GM18861 (cell line): Measurements from ENCODE around the gene ARHGAP26.

Experiments used
- ATAC-seq: cut with Tn5 transposase; IDR thresholded peaks from one replicate; pipeline ENCODE4 v1.9.1; 2021; ENCODE audit not compliant: unreplicated experiment

The ARHGAP26 gene

DNA sequence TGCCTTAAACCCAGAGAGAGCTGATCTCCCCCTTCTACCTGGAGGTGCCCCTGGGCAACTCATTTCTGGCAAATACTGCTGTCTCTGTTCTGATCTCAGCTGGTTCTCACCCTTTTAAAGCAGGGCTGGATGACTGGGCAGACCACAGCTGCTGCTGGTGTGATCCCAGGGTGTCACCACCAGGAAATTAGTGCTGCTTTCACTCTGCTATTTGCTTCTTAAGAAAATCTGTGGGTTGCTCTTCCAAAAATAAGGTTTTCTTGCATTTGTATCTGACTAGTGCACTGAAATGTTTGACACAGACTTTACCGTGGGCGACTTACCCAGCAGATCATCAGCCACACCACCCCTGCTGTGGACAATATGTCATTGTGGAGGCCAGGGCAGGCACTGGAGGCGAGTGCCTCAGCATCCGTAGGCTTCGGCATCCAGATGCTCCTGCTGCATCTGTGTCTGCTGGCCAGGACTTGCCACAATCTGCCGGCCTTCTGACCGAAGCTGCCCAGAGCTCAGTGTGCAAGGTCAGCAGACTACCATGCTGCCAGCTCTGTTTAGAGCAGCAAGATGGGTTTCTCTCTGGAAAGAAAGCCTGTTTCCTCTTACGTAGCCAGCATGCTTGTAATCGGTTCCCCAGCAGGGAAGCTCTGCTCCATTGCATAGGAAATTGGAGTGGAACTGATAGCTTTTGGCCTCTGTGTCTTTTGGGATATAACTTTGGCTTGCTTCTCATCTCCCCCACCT is 13.6 kb downstream of the ARHGAP26 start:
- peak; percentile 93 for ATAC-seq

DNA sequence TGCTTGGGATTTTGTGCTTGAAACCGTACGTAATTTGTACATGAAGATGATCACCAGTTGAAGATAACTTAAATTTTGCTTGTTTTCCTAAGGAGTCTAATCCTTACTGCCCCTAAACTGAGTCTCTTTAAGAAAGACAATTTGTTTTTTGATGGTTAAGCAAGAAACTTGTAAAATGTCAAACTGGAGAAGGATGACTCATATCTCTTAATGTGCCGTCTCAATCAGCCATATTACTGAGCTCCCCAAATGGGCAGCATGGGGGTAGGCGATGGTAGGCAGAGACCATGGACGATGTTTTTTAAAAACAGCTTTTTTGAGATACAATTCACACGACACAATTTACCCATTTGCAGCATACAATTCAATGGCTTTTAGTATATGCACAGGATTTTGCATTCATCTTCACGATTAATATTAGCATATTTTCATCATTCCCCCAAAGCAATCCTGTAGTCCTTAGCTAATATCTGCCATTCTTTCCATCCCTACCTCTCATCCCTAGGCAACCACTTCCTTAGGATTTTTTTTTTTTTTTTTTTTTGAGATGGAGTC is 14.3 kb downstream of the ARHGAP26 start:
- ATAC-seq: no peak

DNA sequence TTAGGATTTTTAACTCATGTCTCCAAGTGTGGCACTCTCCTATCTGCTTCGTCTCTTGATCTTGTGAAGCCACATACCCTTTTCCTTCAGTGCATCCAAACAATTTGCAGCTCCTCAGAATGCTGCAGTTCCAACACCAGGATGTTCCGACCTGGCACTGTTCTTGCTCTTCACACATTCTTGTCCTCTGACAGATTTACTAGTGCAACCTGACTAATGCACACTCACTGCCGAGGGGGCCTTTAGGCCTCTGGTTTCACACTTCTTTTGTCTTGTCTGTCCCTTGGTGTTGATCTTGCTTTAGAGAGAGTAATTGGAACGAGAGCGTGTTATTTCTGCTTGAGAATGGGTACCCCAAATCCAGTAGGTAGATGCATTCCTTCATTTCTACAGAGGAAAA is 15.0 kb downstream of the ARHGAP26 start:
- ATAC-seq: no peak

DNA sequence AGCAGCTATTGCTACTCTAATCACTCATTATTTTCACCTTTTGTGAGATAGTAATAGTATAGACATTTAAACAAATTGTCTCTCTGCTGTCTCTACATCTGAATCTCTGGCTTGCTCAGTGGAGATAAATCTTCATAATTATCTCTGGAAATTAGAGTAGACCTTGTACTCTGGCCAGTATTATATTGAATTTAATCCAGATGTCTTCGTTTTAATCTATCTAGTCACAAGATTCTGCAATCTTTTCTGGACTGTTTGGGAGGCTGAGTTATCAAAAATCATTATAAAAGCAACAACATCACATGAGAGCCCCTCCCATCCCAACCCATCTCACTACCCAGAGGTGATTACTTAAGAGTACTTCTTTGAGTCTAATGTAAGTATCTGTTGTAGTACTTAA is 19.0 kb downstream of the ARHGAP26 start:
- no peak for ATAC-seq

DNA sequence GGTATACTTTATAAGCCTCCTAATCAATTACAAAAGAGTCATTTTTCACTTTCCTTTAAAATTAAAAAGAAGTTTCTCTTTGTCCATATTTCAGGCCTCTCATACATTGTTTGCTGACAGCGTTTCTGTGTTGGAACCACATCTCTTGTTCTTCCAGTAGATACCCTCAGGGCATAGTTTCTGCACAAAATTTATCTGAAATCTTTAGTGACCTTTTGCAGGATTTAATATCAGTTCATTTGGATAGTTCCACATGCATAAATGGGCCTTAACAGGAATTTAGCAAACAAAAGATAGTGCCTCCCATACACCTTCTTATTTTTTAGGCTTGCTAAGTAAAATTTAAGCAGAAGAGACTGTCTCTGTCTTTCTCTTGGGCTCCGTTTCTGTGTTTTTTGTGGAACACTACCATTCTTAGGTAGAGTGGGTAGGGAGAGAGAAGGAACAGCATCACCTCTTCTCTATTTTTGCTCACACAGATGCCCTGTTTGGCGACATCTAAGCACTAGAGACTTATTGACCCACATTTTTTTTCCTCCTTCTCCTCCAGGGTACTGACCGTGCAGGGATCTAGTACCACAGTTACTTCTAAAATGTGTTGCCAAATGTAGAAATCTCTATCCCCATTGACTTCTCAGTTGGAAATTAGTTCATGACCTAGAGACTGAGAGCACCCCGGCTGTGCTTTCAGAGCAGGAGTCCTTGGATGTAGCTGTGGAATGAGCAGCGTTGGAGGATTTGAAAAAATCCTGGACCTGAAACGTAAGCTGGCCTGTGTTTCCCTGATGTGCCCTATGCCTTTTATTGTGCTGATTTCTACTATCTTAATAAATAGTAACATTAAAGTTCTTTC is 22.1 kb downstream of the ARHGAP26 start:
- ATAC-seq: no peak

DNA sequence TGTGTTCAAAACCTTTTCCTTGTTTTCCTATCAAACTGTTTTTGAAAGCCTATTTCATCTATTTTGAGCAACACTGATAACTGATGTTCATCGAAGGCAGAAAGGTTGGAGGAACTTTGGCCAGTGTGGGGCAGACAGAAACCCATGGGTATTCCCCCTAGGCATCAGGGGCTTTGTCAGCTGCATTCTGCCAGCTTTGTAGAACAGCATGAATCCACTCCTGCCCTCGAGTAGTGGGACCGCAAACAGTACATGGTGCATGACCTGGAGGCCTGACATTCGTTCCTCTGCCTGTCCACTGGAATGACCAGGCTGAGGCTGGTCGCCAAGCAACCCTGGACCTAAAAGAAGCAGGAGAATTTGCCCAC is 22.7 kb downstream of the ARHGAP26 start:
- no peak for ATAC-seq

DNA sequence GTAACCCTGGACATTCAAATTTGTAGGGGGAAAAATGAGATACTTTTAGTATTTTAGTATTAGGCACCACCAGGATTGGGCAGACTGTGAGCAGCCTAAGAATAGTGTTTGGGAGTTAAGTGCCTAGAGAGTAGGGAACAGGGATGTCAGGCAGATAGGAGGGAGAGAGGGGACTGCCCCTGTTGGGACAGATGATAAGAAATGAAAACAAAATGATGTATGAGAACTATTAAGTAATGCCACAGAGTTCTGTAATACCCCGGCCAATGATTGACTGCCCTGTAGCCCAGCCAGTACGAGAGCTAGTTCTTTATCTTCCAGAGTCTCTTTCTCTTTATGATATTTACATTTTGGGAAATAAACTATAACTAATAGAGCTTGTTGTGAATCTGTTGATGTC is 24.4 kb downstream of the ARHGAP26 start:
- ATAC-seq: no peak

DNA sequence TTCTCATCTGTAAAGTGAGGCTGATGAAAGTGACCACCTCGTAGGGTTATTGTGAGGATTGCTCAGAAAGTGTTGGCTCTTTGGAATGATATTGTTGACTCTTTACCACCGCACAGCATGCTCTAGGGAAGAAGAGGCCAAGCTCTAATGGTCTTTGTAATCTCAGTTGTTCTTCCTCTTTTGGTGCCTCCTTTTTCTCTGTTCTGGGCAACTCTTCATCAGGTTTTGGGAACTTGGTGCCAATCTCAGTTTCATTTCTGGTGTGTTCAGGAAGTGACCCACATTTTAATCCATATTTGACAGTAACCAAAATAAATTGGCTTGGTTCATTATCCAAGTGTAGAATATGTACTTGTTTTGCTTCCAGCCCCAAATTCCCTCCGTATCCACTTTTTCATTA is 25.1 kb downstream of the ARHGAP26 start:
- ATAC-seq: peak; percentile 38

DNA sequence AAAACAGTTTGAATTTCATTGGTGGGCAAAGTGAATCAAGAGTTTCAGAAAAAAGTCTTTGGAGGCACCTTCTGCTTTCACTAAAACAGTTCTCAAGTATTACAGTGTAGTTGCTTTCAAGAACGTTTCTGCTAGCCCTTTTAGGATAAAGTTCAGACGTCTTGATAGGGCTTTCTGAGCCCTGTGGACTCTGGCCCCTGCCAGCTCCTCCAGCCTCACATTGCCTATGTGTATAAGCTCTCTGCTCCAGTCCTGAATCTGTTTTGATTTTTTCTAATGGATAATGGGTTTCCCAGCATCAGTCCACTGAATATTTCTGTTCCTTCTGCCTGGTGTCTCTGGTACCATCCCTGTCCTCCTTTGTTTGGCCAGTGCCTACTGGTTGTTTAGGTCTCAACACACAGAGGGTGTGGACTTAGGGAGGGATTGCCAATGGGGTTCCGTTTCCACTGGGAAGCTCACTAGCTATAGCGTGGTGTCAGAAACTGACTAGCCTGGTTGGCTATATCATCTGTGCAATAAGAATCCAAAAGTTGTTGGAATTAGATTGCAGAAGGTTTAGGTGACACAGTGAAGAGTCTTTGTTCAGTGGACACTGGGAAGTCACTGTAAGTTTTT is 26.4 kb downstream of the ARHGAP26 start:
- ATAC-seq: no peak

DNA sequence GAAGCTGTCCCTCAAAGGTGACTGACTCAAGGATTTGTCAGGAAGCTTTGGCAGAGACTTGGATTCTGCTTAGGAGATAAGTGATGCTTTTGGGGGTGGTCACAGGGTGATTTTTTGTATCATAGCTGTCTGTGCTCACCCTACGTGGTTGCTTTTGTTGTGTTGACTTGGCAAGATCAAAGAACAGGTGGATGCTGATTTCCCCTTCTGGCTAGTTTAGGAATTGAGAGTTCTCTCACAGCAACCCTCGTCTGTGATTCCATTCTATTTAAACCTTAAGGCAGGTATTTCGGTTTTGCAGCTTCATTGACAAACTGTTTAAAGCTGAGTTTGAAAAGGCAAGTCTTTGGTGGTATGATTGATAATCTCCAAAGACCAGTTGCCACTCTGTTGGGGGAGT is 27.2 kb downstream of the ARHGAP26 start:
- ATAC-seq: no peak

DNA sequence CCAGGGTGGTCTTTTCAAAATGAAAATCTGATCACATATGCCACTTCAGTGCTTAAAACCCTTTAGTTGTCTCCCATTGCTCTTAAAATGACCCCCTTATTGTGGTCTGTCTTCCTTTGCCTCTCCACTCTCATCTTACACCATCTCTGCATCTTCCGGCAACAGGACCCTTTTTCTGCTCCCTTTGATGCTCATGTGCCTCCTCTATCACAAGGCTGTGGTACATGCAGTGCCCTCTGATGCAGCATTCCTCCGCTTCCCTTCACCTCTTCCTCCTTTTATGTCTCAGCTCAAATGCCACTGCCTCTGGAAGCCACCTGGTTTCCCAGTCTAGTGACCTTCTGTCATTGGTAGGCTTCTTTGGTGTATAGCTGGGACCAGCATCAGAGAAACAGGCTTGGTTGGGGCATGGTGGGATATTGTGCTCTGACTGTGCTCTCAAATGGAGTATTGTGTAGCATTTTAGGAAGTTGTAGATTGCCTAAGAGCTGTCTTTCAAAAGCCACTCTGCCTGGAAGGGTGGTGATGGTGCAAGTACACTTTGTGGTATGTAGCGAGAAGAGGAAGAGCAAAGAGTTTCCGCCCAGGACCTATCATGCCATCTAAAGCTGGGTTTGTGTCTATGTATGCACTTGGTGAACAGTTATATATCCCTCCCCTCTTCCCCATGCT is 28.1 kb downstream of the ARHGAP26 start:
- no peak for ATAC-seq

DNA sequence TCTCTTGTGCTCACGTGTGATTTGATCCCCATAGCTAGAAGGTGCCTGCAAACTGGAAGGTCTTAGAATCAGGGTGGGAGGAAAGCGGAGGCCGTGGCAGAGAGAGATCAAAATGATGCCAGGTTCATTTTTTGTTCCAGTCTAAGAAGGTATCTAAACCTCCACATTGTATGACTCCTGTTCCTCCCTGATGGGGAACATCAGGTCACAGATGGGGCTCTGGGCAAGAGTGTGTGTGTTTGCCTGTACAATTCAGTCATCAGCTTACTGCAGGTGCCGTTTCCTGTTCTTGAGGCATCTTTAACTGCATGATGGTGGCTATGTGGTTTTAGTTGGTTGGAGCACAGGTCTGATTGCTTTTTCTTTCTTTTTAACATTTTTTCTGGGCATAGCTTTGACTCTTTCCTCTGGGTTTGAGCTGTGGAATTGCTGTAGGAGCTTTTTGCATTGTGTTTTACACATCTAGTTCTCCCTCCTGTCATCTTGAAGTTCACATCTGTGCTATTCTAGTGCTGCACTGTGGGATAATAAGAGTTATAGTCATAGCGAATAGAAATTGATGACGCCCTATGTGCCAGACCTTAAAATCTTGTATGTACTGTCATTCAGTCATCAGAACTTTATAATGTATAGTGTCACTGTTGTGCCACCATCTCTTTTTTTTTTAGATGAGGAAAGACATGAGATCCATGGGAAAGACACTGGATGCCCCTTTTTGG is 30.8 kb downstream of the ARHGAP26 start:
- ATAC-seq: peak; percentile 85

DNA sequence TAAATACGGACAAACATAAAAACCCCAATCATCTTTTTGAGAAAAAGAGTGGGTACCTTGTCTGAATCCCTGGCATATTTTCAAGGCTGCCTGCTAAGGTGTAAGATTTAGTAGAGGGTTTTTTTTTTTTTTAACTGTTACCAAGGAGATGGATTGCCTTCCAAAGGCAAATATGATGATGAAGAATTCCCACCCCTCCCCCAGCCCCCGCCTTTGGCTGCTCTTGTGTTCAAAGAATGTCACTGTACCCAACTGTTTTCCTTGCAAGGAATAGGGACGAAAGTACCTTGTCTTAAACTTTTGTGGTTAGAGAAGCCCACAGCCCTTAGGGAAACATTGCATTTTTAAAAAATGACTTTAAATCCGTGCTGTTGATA is 31.3 kb downstream of the ARHGAP26 start:
- no peak for ATAC-seq

DNA sequence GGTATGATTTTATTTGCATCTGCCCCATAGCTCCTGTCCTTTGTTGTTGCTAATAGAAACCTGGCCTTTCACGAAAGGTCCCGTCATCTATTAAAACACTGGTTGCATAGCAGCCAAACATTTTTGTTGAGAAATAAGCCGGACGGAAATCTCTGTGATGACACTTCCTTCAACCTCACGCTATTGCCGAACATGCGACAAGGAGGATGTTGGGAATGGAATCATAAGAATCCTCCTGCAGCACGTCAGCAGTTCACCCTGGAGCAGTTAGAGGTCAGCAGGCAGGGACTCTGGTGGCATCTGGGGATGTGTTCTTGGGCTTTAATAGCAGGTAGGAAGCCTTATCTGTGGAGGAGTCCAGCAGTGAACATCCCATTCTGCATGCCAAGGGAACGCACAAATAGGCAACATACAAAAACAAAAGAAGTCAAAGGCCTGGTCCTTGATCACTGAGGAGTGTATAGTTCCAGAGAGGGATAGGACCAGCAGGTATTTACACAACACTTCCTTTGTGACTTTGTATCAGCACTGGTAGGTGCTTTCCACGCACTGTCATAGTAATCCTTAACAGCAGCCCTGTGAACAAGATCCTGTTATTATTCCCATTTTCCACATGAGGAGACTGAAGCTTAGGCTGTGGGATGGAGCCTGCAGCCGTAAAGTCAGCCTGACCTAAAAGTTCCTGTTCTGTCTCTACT is 33.4 kb downstream of the ARHGAP26 start:
- ATAC-seq: no peak

DNA sequence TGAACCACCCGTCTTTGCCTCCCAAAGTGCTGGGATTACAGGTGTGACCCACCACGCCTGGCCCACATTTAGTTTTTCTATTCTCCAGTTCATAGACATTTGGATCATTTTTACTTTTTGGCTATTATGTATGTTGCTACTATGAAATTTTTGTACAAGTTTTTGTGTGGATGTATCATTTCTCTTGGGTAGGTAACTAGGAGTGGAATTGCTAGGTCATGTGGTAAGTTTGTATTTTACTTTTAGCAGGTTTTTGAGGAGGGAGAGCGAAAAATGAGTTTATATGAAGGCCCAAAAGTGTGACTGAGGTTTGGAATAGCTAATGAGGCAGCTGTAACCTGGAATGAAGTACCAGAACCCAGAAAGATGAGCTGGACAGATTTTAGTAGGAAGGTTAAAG is 35.2 kb downstream of the ARHGAP26 start:
- ATAC-seq: no peak

DNA sequence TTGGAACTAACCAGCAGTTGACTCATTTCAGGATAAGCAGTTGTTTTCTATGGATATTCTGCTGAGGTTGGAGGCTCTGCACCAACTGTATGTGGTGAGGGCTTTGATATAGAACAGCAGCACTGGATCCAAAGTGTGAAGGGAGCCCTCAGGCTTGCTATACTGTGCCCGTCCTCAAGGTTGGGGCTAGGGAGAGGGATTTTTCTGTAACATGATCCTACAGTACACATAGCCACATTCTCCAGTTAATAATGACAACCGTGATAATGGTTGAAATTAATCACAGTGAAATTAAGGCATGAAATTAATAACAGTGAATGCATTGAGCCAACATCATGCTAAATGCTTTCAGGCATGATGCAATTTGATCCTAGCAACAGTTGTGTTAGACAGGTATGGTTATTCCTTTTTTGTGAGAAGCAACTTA is 36.7 kb downstream of the ARHGAP26 start:
- no peak for ATAC-seq

DNA sequence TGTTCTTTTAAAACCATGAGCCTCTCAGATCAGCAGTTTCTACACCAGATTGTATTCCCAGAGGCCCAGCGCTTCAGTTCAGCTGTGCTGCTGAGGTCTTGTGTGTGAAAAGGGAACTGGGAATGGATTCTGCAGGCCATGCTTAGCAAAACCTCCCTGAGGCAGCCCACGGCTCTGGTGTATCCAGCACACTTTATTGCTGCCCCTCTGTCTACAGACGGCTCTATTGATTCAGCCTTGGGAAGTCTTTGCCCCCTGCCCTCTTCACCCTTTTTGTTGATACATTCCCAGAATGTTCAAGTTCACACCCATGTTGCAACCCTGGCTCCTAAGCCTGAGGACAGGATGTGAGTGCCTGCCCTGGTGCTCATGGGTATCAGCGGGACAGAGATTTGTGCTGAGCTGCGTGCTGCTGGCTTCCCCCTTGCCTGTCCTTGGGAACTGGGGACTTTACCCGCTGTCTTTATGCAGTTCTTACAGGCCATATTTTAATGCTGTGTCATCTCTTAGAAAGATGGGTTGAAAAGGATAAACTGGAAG is 37.3 kb downstream of the ARHGAP26 start:
- peak; percentile 50 for ATAC-seq

DNA sequence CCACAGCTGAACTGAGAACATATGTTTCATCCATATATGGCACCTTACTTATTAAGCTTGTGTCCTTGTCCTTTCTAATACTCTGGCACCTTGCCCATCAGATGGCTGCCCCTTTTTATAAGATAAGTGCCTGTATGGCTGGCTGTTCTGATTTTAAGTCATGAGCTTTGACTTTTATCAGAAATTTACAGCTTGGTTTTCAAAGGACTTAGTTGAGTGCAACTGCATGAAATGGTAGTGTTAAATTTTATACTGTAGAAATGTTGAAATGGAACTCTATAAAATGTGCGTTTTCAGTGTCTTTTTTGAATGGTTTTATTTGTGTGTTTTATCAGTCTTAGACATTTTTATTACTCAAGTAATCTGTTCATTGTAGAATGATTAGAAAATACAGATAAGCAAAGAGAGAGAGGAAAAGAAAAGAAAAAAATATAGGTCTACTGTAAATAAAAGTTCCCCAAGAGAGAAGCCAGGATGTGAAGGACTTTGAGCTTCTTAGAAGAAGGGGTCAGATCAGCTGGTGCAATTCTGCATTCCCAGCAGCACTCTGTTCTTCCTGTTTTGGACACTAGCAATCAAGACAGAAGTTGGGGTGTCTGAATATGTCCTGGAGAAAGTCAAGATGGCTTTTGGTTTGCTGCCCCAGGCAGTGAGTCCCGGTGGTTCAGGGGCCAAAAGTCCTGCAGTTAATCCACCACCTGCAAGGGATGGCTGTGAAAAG is 38.9 kb downstream of the ARHGAP26 start:
- no peak for ATAC-seq

DNA sequence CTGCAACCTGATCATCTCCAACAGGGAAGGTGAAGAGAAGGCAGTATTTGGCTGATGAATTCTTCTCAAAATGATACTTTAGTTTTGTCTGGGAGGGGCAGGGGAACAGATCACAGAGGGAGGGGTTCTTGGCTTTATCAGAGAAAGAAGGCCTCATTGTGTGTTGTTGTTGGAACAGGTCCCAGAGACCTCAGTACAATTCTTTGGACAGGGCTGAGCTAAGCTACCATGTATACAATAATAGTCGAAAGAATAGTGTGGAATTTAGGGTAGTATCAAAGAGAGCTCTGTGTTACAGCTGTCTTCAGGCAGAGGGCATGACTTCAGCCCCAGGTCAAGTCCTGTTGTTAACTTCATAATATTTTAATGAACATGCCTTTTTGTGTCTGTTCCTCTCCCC is 39.9 kb downstream of the ARHGAP26 start:
- no peak for ATAC-seq
